GM18868 (cell line): Measurements from ENCODE around the gene MRPS31.
"Not testable (repeated sequence)": the region's sequence is repeated elsewhere in the genome, so short reads cannot be mapped to it uniquely, and the experiment has no call there.

Source experiments
- ATAC-seq: cut with Tn5 transposase; IDR thresholded peaks from one replicate; pipeline ENCODE4 v1.9.1; 2021; ENCODE audit warnings: mild to moderate bottlenecking, moderate library complexity; ENCODE audit not compliant: unreplicated experiment

MRPS31 gene

DNA sequence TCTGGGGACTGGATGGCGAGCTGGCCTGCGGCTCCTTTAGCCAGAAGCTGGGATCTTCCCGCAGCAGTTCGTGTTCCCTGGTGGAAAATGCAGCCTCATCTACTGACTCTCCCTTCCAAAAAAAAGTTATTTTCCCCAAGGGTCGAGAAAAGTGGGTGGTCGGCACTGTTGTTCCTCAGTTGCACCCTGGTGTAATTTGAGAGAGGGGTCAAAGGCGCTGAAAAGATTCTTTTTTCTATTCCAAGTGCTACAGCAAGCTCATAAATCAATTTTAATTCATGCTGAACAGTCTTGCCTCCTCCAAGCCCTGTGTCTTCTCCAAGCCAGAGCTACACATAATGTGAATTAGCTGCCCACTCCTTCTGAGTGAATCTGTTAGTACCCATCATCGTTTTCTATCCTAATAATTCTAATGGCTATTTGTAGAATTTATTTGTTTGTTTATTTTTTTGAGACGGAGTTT lies 19.2 kb upstream of the MRPS31 start:
- no peak for ATAC-seq

DNA sequence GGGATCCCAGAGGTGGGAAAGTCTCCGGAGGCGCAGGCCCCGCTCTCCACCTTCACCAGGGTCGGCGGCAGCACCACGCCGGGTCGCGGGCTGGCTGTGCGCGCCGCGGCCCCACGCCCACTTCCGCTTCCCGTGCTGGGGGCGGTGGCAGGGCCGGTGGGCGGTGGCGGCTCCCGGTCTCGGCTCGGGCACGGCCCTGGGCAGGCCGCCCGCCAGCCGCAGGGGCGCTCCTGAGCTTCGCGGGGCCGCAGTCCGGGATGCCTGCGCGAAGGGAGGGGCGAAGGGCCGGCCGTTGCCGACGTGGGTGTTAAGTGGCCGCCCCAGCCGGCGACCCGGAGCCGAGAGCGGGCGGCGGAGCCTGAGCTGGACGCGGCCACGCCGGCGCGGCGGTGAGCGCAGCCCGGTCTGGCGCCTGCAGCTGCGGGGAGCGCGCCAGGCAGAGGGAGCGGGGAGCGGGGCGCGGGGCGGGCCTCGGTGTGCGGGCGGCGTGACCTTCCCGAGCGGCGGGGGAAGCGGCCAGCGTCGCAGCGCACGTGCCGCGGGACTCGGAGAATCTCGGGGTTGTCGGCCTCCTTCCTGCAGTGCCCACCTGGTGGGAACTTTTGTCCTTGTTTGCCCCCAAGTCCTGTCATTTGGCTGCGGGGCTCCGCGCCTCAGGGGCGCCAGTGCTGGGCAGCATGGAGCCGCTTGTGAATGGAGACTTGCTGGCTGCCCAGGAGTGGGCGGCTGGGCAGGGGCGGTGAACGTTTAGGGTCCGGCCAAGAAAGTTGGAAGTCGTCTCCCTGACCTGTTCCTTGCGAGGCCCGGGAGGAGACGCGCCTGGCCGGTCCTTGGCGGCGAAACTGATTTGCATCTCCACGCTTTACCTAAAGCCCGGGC lies 18.5 kb upstream of the MRPS31 start, which contains the start of gene SLC25A15:
Gene SLC25A15, plus strand, starts transcription at position 337 of the 879 bp plus-strand sequence. CDS start 3,616 bp downstream, outside the sequence.
- peak; percentile 88 for ATAC-seq

DNA sequence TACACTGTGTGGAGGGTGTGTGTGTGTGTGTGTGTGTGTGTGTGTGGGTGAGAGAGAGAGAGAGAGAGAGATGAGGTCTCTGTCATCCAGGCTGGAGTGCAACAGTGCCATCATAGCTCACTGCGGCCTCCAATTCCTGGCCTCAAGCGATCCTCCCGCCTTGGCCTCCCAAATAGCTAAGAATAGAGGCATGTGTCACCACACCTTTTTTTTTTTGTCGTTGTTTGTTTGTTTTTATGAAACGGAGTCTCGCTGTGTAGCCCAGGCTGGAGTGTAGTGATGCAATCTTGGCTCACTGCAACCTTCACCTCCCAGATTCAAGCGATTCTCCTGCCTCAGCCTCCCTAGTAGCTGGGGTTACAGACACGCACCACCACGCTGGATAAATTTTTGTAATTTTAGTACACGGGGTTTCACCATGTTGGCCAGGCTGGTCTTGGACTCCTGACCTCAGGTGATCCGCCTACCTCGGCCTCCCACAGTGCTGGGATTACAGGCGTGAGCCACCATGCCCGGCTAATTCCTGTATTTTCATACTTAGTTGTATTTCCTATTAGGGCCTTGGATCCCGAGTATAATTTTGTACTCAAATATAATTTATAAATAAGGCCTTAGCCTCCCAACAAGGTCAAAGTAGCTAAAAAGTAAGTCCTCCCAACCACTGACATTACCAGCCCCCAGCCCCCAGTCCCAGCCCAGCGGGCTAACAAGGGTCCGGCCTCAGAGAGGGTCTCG lies 17.7 kb upstream of the MRPS31 start:
- ATAC-seq, result not testable (repeated sequence)

DNA sequence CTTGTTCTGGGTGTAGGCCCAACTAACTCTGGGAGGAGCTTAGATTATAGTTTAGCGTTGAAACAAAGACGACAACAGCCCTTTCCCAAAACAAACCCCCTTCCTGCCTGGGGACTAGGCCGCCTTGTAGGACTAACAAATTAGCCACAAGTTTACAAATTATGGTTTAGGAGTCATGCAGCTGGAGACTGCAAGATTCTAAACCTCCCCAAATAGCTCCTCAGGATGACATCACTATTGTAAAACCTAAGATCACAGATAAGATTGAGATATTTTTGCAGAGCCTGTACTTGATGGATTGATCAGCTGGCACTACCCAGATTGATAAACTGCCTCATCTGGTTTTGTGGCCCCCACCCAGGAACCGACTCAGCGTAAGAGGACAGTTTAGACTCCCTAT lies 16.1 kb upstream of the MRPS31 start:
- ATAC-seq, result no peak

DNA sequence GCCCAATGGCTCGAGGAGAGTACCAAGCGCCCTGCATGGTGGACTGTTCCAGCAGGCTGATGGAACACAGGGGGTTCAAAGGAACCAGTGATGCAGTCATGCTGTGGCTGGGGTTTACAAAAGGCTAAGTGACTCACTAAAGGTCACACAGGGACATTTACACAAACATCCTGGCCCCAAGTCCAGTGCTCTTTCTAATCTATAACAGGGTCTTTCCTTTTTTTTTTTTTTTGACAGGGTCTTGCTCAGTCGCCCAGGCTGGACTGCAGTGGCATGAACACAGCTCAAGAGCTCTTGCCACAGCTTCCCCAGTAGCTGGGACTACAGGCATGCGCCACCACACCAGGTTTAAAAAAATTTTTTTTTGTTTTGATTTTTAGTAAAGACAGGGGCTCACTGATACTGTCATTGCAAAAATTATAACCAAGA lies 15.6 kb upstream of the MRPS31 start:
- ATAC-seq, result no peak

DNA sequence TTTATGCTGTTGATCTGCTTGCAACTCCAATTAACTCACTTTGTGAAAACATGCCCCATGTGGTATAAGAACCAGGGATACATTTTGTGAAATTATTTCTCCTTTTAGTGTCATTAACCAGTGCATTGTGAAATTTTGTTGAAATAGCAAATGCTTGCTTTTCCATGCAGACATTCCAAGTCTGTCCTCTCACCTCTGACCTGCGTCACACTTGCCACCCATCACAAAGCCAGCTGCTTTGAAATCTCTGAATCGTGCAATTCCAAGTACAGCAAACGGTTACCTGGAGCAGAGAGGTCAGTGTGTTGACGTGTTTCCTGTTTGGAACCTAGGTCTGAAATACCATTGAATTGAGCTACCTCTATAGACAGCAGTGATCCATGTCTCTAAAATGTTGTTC lies 13.6 kb upstream of the MRPS31 start:
- ATAC-seq, result no peak

DNA sequence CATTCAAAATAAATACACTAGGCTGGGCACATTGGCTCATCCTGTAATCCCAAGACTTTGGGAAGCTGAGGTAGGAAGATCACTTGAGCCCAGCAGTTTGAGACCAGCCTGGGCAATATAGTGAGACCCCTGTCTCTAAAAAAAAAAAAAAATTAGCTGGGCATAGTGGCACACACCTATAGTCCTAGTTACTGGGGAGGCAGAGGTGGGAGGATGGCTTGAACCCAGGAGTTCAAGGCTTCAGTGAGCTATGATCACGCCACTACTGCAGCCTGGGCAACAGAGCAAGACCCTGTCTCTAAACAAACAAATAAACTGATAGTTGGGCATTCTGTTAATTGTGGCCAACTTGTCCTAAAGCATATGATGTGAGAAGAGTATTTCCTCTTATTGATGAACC lies 12.0 kb upstream of the MRPS31 start:
- not testable (repeated sequence) for ATAC-seq

DNA sequence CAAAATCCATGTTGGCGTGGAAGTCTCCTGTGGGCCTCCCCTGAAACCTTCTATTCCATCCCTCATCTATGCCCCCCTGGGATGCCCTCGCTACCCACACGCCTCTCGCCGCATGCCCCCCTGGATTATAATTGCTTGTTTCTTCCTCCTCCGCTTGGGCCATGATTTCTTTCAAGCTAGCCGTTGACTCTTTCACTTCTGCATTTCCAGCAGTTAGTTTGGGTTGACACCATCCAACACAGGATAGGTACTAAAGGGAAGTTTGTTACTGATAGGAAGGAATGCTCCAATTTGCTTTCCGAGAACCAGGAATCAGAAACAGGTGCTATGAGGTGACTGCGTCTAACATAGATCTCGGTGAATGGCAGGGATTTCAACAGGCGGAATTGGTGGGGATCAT lies 10.7 kb upstream of the MRPS31 start:
- ATAC-seq, result no peak

DNA sequence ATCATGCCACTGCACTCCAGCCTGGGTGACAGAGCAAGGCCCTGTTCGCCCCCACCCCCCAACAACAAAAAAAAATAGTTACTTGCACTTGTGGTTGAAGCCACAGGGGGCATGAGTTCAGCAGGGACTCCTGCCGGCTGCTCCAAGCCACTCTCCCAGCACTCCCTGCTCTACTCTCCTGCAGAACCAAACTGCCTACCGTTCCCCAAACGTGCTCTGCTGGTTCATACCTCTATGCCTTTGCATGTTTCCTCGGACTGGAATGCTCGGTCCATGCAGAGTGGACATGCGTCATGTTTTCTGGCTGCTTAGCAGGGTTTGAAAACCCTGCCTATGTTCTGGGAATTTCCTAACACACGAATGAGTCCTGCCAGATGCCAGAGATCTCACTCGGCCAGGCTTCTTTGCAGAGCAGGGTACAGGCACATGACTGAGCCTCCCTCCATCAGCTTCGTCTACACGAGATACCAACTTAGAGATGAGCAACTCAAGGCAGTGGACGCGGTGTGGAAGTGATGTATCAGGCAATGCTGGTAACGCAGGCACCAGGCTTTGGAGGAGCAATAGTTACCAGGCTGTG lies 9.9 kb upstream of the MRPS31 start:
- ATAC-seq, result no peak

DNA sequence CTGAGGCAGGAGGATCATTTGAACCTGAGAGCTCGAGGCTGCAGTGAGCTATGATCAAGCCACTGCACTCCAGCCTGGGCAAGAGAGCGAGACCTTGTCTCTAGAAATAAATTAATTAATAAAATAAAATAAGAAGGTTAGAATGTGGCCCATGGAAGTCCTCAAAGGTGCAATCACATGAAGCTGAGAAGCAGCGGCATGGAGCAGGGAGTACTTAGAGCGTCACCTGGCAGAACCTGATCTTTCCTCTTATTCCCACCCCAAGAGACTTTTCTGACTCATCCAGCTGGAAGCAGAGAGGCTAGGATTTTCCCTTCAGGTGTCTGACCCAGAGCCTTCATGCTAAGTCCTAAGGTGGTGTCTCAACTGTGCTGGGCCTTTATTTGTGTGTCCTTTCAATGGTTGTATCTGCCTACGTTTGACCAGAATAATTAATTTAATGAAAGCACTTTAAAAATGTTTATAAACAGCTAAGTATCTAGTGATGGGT lies 8.9 kb upstream of the MRPS31 start:
- no peak for ATAC-seq

DNA sequence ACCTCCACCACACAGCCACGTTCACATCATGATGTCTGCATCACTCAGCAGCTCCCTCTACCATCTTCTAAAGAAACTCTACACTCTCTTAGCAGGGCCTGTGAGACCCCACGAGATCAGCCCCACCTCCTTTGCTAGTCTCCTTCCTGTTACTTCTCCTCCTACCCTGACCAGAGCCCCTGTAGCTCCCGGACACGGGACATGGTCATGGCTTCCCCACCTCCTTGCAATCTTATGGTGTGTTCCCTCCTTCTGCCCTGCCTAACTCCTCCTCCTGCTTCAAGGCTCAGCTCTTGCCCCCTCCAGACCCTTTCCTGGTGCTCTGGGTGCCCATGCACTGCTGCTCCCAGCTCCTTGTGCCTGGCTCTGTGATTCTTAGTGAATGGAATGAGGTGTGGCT lies 8.1 kb upstream of the MRPS31 start:
- ATAC-seq, result no peak

DNA sequence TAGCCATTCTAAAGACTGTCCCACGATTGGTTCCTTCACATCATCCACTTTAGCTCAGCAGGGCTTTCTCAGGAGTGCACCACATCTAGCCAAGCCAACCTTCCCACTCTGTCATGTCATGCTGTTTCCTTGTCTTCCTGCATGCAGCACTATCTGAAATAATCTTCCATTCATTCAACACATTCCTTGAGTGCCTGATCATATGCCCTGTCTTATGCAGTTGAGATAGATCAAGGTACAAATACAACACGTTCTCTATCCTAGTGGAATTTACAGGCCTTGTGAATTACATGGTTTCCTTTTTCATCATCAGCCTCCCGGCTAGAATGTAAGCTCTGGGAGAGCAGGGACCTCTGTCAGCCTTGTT lies 6.8 kb upstream of the MRPS31 start:
- peak; percentile 2 for ATAC-seq

DNA sequence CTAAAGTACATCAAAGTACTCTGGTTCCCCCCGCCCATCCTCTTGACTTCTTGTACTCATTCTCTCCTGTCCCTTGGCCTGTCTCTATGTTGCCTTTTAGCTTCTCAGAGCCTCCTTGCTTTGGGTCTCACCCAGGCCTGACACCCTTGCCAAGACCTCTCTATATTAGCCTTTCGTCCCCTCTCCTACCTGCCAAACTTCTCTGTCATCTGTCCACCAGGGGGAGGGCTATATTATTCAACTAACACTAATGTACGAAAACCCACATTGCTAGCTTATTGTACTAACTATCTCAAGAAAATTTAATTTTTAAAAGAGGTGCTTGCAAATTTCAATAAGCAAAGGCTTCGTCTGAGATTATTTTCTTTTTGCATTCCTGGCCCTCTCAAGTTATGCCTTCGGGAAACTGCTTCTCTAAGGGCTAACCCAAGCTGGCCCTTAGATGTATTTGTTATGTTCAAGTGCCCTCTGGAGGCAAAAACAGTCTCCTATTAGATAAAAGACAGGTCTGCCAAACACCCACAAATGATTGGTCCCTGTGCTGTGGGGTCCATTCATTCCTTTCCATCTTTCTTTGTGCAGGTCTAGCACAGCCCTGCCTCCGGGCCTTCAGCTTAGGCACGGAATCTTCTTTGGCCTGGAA lies 6.3 kb upstream of the MRPS31 start:
- peak; percentile 86 for ATAC-seq

DNA sequence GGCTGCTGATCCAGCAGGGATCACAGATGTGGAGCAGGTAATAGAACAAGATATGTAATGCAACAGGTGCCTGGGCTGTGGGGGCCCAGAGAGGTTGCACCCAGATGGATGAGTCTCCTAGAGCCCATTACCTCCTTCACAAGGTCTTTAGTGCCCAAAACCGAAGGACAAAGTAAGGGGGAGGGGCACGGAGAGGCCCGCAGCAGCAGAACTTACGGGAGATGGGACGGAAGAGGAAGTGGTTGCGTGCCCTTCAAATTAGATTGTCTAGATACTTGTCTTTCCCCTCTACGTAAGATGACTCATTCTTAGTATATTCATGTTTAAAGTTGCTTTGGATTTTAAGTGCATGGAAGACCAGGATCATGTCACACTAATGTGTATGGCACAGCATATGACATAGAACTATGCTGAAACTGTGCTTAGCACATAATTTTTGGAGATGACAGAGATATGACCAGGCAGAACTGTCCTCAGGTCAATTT lies 5.7 kb upstream of the MRPS31 start:
- ATAC-seq, result peak; percentile 65

DNA sequence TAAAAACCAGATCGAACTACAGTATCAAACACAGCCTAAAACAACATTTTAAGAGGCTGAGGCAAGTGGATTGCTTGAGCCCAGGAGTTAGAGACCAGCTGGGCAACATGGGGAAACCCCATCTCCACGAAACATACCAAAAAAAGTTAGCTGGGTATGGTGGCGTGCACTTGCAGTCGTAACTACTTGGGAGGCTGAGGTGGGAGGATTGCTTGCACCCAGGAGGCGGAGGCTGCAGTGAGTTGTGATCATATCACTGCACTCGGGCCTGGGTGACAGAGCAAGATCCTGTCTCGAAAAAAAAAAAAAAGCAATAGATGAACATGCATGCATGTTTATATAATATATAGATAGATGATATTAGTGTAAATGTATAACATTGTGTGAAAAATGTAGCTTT lies 5.2 kb upstream of the MRPS31 start:
- no peak for ATAC-seq

DNA sequence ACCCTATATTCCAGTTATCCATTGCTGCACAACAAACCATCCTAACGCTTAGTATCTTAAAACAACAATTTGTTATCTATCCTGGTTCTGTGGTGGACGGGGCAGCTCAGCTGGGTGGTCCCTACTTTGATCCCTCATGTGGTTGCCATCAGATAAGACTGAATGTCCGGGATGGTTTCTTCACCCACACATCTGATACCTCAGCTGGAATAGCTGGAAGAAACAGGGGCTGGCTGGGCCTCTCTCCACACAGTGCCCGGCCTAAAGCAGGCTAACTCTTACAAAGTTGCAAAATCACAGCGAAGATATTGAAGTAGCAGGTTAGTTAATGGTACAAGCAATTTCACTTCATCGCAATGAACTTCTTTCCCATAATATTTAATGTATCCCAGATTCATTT lies 3.7 kb upstream of the MRPS31 start:
- no peak for ATAC-seq

DNA sequence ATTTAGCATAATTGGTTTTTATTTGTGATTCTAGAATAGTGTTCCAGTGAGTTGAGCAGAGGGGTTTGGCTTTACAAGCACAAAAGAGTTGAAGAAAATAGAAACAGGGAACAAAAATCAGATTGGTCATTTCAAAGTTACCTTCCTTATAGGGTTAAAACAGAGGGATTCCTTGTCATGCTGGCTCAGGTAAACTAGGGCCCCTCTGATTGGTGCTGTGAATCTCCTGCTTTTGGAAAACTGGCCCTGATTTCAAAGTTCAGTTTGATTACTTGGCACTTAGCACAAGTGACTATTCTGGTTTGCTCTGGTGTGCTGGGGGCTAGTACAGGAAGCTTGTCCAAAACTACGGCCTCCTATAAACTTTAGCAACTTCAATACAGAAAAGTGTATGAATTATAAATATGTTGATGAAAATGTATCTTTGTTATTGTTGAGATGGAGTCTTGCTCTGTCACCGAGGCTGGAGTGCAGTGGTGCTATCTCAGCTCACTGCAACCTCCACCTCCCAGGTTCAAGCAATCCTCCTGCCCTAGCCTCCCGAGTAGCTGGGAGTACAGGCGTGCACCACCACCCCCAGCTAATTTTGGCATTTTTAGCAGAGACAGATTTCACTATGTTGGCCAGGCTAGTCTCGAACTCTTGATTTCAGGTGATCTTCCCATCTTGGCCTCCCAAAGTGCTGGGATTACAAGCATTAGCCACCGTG lies 1.9 kb upstream of the MRPS31 start:
- ATAC-seq, result no peak

DNA sequence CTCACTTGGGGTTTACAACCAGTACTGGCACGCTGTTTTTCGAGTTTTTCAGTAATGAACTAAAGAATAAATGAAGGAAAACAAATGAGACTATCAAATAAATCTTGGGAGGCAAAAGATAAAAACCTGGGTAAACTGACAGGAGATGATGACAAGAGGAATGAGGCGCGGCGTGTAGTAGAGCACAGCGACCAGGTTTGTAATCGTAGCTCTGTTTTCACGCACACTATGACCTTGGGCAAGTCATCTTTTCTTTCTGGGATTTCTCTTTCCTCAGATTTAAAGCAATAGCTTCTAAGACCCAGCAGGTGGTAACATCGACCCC lies 419 bp downstream of the MRPS31 start:
- ATAC-seq, result no peak

DNA sequence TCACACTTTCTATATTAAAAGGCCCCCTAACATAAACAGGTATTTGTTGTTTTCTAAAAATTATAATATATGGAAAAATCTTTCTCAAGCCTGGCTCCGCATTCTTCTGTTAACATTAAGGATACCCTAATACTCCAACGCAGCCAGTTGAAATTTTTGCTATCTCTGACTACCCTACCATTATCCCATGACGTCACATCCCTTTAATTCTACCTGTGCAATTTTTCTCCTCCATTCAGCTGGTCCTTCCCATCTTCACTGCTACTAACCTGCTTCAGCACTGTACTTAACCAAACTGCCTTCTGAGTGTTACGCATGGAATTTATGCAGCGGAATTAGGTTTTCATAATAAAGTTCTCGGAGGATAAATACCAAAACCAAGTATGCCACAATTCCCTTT lies 1.0 kb downstream of the MRPS31 start:
- ATAC-seq, result no peak

DNA sequence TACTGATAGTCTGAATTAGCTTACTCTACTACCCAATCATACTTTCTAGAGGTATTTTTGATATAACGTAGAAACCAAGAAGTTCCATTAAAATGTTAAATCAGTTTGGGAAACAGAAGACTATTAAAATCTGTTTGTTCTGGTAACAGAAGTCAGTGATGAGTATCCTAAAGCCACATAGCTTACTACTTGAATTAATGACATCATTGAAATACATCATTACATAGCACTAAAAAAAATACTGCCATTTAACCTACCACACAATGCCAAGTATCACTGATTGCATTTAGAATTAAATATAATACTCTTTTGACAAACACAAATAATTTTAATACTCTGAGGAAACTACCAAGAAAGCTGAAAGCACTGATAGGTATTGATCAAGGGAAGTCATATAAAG lies 5.4 kb downstream of the MRPS31 start:
- ATAC-seq, result no peak
